ENCODE data around the gene NKX6-2.
"Not testable (repeated sequence)": the region's sequence is repeated elsewhere in the genome, so short reads cannot be mapped to it uniquely, and the experiment has no call there.

NKX6-2 gene

GRCh38 chr10:132777441-132777840 is 8.5 kb downstream of the NKX6-2 start:
- no peak for DNase-seq

DNA sequence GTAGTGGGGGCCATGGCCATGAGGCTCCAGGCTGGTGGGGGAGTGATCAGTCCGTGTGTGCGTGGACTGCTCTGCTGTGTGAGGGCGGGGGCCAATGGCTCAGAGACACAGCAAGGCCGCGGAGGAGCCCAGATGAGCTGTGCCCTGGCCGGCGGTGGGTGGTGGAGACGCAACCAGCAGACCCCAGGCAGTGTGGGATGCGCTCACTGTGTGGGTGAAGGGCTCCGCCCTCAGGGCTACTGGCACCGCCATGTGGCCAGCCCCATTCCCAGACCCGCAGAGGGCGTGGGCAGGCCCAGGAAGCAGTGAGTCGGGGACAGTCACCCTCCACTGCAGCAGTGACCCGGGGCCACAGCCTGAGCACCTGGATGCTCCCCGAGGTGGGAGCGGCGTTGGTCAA is 9.1 kb downstream of the NKX6-2 start:
- no peak for DNase-seq

DNA sequence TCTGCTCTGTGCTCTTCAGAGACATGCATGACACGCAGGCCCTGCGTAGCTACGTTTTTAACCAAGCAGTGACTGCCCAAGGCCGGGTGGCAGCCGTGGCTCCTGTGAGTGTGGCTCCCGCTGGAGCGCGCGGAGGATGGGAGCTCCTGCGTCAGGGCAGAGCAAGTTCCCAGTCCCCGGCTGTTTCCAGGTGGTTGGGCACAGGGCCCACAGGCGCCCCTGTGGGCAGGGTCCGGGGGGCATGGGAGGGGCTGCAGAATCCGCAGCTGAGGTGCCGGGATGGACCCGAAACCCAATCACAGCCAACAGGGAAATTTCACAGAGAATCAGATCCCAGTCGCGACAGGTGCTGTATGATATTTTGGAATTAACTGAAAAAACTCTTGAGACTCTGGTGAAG is 9.8 kb downstream of the NKX6-2 start:
- no peak for DNase-seq

DNA sequence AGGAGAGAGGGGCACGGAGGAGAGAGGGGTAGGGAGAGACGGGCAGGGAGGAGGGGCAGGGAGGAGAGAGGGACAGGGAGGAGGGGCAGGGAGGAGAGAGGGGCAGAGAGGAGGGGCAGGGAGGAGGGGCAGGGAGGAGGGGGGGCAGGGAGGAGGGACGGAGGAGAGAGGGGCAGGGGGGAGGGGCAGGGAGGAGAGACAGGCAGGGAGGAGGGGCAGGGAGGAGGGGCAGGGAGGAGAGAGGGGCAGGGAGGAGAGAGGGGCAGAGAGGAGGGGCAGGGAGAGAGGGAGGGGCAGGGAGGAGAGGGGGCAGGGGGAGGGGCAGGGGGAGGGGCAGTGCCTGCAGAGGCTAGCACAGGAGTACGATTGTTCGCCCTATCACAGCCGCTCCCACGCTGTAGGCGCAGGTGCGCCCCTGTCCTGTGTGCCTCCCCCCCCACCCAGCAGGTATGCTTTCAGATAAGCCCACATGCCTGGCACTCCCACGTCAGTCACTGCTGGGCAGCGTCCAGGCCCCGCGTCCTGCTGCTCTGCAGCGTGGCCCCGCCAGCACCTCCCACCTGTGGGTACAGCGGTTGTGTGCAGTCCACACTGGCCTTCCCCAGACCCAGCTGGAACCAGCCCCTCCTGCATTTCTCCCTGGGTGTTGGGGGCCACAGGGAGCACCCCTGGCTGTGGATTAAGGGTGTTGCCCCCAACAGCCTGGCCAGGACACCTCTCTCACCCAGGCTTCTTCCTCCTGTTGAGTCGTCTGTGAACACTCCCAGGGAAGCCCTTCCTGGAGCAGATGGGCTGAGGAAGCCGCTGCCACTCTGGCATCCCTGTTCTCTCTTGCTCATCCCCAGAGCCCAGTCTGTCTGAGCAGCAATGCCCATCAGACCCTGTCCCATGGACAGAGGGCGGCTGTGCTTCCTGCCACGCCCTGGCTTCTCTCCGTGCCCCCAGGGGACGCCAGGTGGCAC is 10.8 kb downstream of the NKX6-2 start:
- DNase-seq: no peak

GRCh38 chr10:132774181-132774901 is 11.6 kb downstream of the NKX6-2 start:
- no peak for DNase-seq

- DNase-seq: not testable (repeated sequence)
Measured at GRCh38 chr10:132772816-132773215, 13.1 kb downstream of the NKX6-2 start.

GRCh38 chr10:132770061-132771021 is 15.6 kb downstream of the NKX6-2 start:
- DNase-seq: no peak

DNA sequence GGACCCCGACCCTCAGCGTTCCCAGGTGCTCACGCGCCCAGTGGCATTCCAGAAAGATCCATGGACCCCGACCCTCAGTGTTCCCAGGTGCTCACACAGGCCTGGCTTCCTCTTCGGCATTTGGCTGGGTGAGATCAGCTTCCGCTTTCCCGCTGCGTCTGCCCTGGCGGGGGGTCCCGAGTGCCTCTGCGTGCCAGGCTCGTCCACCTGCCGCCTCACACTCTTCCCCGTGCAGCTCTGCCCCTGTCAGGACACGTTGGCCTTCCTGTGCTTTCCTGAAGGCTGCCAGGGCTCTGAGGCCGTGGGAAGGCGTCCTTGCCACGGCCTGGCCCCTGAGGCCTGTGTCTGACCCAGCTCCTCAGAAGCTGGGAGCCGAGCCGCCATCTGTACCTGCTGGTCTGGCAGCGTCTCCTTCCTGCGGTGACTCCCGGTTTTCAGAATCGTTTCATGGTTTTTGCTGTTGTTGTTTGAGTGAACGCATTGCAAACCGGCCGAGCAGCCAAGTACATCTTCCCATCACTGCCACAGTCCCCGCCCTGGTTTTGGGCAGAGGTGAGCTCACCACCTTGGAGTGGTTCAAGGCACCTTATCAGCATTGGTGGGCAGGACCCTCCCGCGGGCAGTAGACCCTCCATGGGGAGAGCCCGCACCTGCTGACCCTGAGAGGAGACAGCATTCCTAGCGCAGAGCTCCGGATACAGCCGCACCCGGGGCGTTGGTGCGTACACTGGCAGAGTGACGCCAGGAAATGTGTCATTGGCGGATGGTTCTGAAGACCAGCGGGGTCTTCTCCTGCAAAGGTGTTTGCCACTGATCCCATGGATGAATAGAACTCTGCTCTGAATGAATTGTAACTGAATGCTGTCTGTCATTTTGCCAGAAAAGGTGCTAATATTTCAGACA is 17.4 kb downstream of the NKX6-2 start:
- DNase-seq: no peak

- no peak for DNase-seq
Measured at GRCh38 chr10:132766291-132766690, 19.7 kb downstream of the NKX6-2 start.

GRCh38 chr10:132765435-132765834 is 20.5 kb downstream of the NKX6-2 start:
- no peak for DNase-seq

DNA sequence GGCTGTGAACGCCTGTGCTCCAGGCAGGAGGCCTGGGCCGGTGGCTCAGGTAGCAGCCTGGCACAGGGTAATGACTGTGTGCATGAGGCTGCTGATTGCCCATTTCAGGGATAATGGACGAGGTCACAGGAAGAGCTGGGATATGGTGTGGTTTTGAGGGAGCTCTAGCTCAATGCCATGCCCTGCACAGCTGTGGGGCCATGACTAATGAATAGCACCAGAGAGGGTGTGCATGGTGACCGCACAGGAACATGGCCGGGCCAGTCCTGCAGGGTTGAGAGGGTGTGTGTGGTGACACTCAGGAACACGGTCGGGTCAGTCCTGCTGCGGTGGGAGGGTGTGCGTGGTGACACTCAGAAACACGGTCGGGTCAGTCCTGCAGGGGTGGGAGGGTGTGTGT is 21.8 kb downstream of the NKX6-2 start:
- DNase-seq: no peak

- no peak for DNase-seq
Measured at GRCh38 chr10:132763545-132763944, 22.4 kb downstream of the NKX6-2 start.

DNA sequence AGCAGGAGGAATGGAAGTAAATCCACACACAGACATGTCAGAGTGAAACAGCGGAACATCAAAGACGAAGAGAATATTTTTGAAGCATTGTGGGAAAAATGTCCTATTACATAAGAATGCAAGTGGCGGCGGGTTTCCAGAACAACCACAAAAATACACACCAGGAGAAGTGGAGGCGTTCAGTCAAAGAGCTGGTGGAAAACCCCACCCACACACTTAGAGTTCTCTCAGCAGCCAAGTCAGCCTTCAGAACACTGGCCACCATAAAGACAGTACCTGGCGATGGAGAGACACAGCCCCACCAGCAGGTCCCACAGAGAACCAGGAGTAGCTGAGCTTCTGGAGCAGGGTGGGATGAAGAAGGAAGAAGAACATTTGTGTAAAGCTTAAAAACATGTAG is 23.7 kb downstream of the NKX6-2 start:
- DNase-seq: no peak

GRCh38 chr10:132761395-132762060 is 24.4 kb downstream of the NKX6-2 start:
- DNase-seq: no peak

DNA sequence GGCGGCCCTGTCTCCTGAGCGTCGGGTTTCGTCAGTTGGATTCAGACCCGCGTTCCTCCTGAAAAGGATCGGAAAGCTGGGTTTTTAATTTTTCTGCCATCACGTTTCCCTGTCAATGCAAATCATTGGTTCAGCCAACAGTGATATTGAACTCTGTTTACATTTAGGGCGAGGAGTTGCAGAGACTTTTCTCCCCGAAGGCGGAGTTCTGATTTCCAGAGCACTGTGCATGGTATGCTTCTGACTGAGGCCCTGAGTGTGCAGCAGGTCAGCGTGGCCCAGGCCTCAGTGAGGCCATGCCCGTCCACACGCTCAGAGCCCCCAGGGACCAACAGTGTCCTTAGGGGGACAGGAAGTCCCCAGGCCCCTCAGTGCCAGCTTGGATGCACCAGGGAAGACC is 27.1 kb downstream of the NKX6-2 start:
- DNase-seq: no peak

GRCh38 chr10:132757171-132757570 is 28.8 kb downstream of the NKX6-2 start:
- DNase-seq: no peak

DNA sequence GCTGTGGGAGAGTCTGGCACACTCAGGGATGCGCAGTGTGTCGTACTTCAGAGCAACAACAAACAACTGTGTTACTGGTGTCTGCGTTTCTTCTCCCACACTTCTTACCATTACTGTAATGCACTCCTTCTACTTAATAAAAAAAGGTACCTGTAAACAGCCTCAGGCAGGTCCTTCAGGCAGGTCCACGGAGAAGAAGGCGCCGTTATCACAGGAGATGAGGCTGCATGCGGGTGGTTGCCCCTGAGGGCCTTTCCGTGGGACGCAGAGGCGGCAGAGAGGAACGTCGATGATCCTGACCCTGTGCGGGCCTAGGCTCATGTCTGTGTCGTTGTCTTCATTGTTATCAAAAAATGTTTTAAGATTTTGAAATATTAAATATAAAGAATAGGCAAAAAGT is 29.4 kb downstream of the NKX6-2 start:
- DNase-seq: no peak

DNA sequence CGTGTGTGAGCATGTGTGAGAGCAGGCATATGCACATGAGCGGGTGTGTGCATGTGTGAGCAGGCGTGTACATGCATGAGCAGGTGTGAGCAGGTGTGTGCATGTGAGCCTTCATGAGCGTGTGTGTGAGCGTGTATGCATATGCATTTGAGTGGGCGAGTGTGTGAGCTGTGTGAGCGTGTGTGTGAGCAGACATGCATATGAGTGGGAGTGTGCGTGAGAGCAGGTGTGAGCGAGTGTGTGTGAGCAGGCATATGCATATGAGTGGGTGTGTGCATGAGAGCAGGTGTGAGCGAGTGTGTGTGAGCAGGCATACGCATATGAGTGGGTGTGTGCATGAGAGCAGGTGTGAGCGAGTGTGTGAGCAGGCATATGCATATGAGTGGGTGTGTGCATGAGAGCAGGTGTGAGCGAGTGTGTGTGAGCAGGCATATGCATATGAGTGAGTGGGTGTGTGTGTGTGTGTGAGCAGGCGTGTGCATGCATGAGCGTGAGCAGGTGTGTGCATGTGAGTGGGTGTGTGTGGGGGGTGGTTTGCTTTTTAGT is 30.7 kb downstream of the NKX6-2 start:
- no peak for DNase-seq

- DNase-seq: no peak
Measured at GRCh38 chr10:132754071-132754470, 31.9 kb downstream of the NKX6-2 start.

GRCh38 chr10:132753596-132753995 is 32.4 kb downstream of the NKX6-2 start:
- DNase-seq: no peak

- DNase-seq: no peak
Measured at GRCh38 chr10:132752961-132753360, 33.0 kb downstream of the NKX6-2 start.

Measured in activated CD4-positive, alpha-beta T cell treated with anti-CD3 and anti-CD28 coated beads, Interleukin-2, amount 50 U/mL, for 1 hour (primary cell).